Measurements from ENCODE around the gene ANKRD28. TPM values are rescaled to one million over a fixed set of nuclear protein-coding genes. Genes with fewer than 3 reads are reported as not detected.

Gene ANKRD28
- polyA plus RNA-seq, 1 of the 3 experiments (the other 2 are of a cell fraction) = 74.8 TPM

- no peak for TF ChIP-seq CTCF (IDR thresholded peaks at IDR 0.05)
- no peak for TF ChIP-seq CHD2 (IDR thresholded peaks at IDR 0.05; ENCODE audit: low read length, partially characterized antibody)
- TF ChIP-seq MEF2A (IDR thresholded peaks at IDR 0.05; ENCODE audit: borderline replicate concordance, low read depth) = no peak
- TF ChIP-seq SIN3A (IDR thresholded peaks at IDR 0.05; ENCODE audit: borderline replicate concordance, low read depth, low read length) = no peak
- no peak for TF ChIP-seq MXI1 (IDR thresholded peaks at IDR 0.05; ENCODE audit: low read depth, low read length)
- TF ChIP-seq FOSL2 (IDR thresholded peaks at IDR 0.05; ENCODE audit: borderline replicate concordance, low read depth) = no peak
- no peak for TF ChIP-seq SMC3 (IDR thresholded peaks at IDR 0.05; ENCODE audit: low read depth, low read length)
- no peak for TF ChIP-seq YY1 (IDR thresholded peaks at IDR 0.05; ENCODE audit: low read depth)
Measured at GRCh38 chr3:15756505-15756904, 41.3 kb downstream of the ANKRD28 start (continued).

DNA sequence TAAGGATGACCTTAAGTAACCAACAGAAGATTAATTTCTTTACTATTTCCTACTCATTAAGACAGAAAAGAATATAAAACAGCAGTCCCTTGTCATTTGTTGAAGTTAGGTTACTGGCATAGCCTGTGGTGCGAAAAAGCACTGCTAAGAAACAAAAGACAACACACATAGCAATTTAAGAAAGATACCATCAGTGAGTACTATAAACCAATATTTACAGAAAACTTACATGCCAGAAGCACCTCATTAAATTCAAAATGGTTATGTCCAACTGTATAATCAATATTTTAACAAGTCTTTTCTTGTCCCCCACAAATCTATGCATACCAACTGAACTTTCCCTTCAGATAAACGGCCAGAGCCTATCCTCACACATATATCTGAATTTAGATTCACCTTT, 42.0 kb downstream of the ANKRD28 start:
- DNase-seq = no peak
- Histone ChIP-seq H3F3A (replicated peaks; ENCODE audit: insufficient read depth) (peaks cover 30% of the 10 kb centered on the region), H3K9ac (no peak overlapping the region), H2AFZ (ENCODE audit: low read depth) (no peak overlapping the region), H3K27ac (ENCODE audit: low read depth in 2 of 2, low read length in 1 of 2) (peak overlapping the region in 1 of 2 experiments; percentile 65; a peak in 1 of 4 replicates), H3K9me2 (no peaks in the 10 kb centered on the region), H3K4me1 (ENCODE audit: control insufficient read depth in 1 of 2, insufficient read depth in 2 of 2, low read depth in 1 of 2, low read length in 1 of 2) (peaks cover 4 to 17% of the 10 kb centered on the region in 2 experiments; a peak in 2 of 4 replicates), H3K36me3 (replicated peaks in 1 of 2; ENCODE audit: control insufficient read depth in 1 of 2, insufficient read depth in 2 of 2, low read length in 1 of 2) (peaks cover 66 to 68% of the 10 kb centered on the region in 2 experiments), H3K4me3 (ENCODE audit: low read depth in 2 of 2, low read length in 1 of 2) (no peak overlapping the region), H3K4me2 (no peak overlapping the region), H3K9me3 (no peaks in the 10 kb centered on the region), H3K27me3 (ENCODE audit: insufficient read depth) (no peaks in the 10 kb centered on the region), H4K20me1 (ENCODE audit: insufficient read depth) (no peaks in the 10 kb centered on the region; the same call in 1 of the 2 replicates), H3K79me2 (ENCODE audit: insufficient read depth) (peaks cover 99% of the 10 kb centered on the region)
- TF ChIP-seq RFX5 (IDR thresholded peaks at IDR 0.05; ENCODE audit: low read length) (no peak), RXRA (IDR thresholded peaks at IDR 0.05; ENCODE audit: borderline replicate concordance, low read depth) (no peak), MEF2A (IDR thresholded peaks at IDR 0.05; ENCODE audit: borderline replicate concordance, low read depth) (no peak), GABPA (IDR thresholded peaks at IDR 0.05; ENCODE audit: low read depth) (no peak), SIN3A (IDR thresholded peaks at IDR 0.05; ENCODE audit: borderline replicate concordance, low read depth, low read length) (no peak), EZH2phosphoT487 (IDR thresholded peaks at IDR 0.05; ENCODE audit: borderline replicate concordance, low read depth) (no peak), FOXJ3 (CRISPR knock-in tag; IDR thresholded peaks at IDR 0.05) (no peak)
- 85% methylated on average over 2 of the region's 2 CpGs for WGBS (ENCODE audit: low lambda C conversion rate)
- ChIA-PET CTCF (no interaction called here), POLR2A (no interaction called here)

DNA sequence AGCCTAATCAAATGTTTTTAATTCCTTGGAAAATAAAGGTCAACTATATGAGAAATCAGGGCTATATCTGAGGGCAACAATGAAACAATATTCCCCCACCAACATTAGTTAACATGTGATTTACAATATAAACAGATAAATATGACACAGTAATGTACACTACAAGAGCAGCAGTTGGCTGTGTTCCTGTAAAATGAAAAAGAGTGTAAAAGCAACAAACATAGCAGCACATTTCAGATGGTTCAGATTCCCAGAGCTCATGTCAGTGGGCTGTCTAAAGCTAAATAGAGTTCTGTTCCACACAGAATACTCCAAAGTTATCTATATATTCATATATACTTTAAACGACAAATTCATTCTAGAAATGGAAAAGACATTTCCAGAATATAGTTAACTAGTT, 42.6 kb downstream of the ANKRD28 start:
- 83% methylated on average over 1 of the region's 1 CpG for WGBS (ENCODE audit: low lambda C conversion rate)
- no peaks in the 10 kb centered on the region; the same call in 1 of the 2 replicates for H4K20me1 ChIP-seq (ENCODE audit: insufficient read depth)
- no peak overlapping the region for H2AFZ ChIP-seq (ENCODE audit: low read depth)
- H3K9me3 ChIP-seq = no peaks in the 10 kb centered on the region
- peaks cover 66 to 68% of the 10 kb centered on the region in 2 experiments for H3K36me3 ChIP-seq (replicated peaks in 1 of 2; ENCODE audit: control insufficient read depth in 1 of 2, insufficient read depth in 2 of 2, low read length in 1 of 2)
- peak overlapping the region in 1 of 2 experiments; percentile 65; a peak in 1 of 4 replicates for H3K27ac ChIP-seq (ENCODE audit: low read depth in 2 of 2, low read length in 1 of 2)
- peaks cover 99% of the 10 kb centered on the region for H3K79me2 ChIP-seq (ENCODE audit: insufficient read depth)
- H3F3A ChIP-seq (replicated peaks; ENCODE audit: insufficient read depth) = peaks cover 28% of the 10 kb centered on the region
- POLR2A ChIA-PET = no interaction called here
- no peak overlapping the region for H3K4me2 ChIP-seq
- TF ChIP-seq GATA2 (CRISPR knock-in tag; IDR thresholded peaks at IDR 0.05) = no peak
- TF ChIP-seq RAD21 (IDR thresholded peaks at IDR 0.05; ENCODE audit: low read length) = no peak
- no peak for TF ChIP-seq REST (IDR thresholded peaks at IDR 0.05; ENCODE audit: low read depth, low read length)
- no peak for TF ChIP-seq TAF1 (IDR thresholded peaks at IDR 0.05; ENCODE audit: borderline replicate concordance, low read depth, low read length)
- no peak for TF ChIP-seq FOXJ3 (CRISPR knock-in tag; IDR thresholded peaks at IDR 0.05)
- TF ChIP-seq ELF1 (IDR thresholded peaks at IDR 0.05) = no peak
- no peak for TF ChIP-seq CHD2 (IDR thresholded peaks at IDR 0.05; ENCODE audit: low read length, partially characterized antibody)
- TF ChIP-seq POLR2AphosphoS5 (IDR thresholded peaks at IDR 0.05; ENCODE audit: low read depth, low read length) = no peak
- H3K4me1 ChIP-seq (ENCODE audit: control insufficient read depth in 1 of 2, insufficient read depth in 2 of 2, low read depth in 1 of 2, low read length in 1 of 2) = peaks cover 4 to 17% of the 10 kb centered on the region in 2 experiments; a peak in 2 of 4 replicates
- no peak for DNase-seq
- H3K9ac ChIP-seq = no peak overlapping the region
- no peaks in the 10 kb centered on the region for H3K27me3 ChIP-seq (ENCODE audit: insufficient read depth)
- H3K9me2 ChIP-seq = no peaks in the 10 kb centered on the region
- CTCF ChIA-PET = no interaction called here
- H3K4me3 ChIP-seq (ENCODE audit: low read depth in 2 of 2, low read length in 1 of 2) = no peak overlapping the region

Data from SK-N-SH (cell line).